ENCODE measurements around the gene CAMK1G.

CAMK1G gene

DNA sequence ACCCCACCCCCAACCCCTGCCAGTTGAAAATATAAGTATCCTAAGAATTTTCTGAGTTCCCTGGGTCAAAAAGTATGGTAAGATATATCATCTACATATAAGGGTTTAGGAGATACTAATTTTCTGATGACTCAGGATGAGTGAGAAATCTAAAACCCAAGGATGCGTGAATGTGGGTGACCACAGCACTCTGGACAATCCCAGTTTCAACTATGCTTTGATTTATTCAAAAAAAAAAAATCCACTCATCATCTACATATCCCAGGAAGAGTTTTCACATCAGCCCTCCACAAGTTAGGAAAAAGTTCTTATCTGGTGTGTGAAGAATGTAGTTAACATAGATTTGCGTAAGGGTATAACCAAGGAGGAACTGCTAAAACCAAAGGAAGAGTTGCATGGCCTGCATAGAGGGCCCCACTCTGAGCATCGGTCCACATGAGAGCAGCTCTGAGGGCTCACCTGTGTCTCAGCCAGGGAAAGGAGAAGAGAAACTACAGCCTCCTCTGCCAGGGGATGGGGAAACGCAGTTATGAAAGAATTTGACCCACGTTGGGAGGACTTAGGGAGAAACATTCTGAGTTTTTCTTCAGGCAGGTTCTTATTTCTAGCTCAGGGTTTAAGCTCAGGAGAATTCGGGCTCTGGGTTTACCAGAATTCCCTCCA lies 50.0 kb downstream of the CAMK1G start:
- ATAC-seq (replicated peaks) = no peak
- Mint-ChIP-seq H3K9me3 (no peaks in the 10 kb centered on the region), H3K4me3 (no peak overlapping the region), H3K27me3 (no peaks in the 10 kb centered on the region), H3K4me1 (ENCODE audit: low read depth in 2 of 2) (no peaks in the 10 kb centered on the region), H3K36me3 (ENCODE audit: insufficient read depth) (no peaks in the 10 kb centered on the region), H3K27ac (peak overlapping the region in 1 of 2 donors; percentile 60)
- DNase-seq = no peak

DNA sequence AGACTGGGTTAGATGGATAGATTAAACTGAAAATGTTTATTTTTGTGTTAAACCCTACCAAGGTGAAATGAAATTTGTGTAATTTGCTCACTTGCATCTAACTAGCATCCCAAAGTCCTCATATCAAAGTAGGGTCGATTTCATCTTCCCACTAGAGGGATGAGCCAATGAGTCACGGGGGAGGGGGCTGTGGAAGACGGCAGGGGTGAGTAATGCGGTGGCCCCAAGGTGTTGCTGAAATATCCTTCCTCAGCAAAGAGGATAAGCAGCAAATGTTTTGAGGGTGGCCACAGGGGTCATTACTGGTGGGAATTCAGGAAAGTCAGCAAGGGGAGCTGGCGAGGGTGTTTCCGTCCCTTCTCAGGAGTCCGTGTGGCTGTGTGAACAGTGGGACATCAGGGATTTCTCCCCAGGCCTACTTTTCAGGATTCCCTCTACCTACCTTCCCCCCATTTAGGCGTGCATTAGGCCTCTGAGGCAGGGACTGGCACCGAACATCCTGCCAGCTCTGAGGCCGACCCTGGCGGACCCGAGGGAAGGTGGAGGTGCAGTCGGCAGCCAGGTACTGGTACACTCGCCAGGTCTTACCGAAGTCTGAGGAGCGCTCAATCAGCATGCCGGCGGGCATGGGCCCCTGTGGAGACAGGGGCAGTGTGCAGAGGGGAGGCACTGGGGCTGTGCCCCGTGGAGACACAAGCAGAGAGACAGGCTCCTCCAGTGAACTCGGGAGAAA lies 50.7 kb downstream of the CAMK1G start:
- Mint-ChIP-seq H3K36me3 (ENCODE audit: insufficient read depth) (no peaks in the 10 kb centered on the region), H3K4me3 (no peak overlapping the region), H3K9me3 (no peaks in the 10 kb centered on the region), H3K27ac (peak overlapping the region in 1 of 2 donors; percentile 60), H3K27me3 (no peaks in the 10 kb centered on the region), H3K4me1 (ENCODE audit: low read depth in 2 of 2) (no peaks in the 10 kb centered on the region)
- ATAC-seq (replicated peaks) (no peak), DNase-seq (no peak)

DNA sequence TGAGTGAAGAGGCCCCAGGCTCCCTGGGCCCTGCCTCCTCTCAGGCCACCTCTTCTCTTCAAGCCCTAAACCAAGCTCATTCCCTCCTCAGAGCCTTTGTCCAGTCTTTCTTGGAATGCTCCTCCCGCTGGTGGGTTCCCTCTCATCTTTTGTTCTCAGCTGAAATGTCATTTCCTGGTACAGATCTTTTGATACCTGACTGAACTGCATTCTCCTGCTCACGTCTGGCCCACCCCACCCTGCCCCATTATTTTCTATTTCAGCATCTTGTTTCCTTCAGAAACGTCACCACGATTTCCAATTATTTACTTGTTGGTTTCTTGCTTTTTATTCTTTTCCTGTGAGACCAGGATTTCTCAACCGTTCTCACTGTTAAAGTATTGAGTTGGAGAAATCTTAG lies 52.3 kb downstream of the CAMK1G start:
- H3K4me1 Mint-ChIP-seq (ENCODE audit: low read depth in 2 of 2) = no peaks in the 10 kb centered on the region
- H3K27ac Mint-ChIP-seq = no peak overlapping the region
- no peaks in the 10 kb centered on the region for H3K9me3 Mint-ChIP-seq
- ATAC-seq (replicated peaks) = no peak
- no peak overlapping the region for H3K4me3 Mint-ChIP-seq
- H3K27me3 Mint-ChIP-seq = no peaks in the 10 kb centered on the region
- no peaks in the 10 kb centered on the region for H3K36me3 Mint-ChIP-seq (ENCODE audit: insufficient read depth)
- no peak for DNase-seq

DNA sequence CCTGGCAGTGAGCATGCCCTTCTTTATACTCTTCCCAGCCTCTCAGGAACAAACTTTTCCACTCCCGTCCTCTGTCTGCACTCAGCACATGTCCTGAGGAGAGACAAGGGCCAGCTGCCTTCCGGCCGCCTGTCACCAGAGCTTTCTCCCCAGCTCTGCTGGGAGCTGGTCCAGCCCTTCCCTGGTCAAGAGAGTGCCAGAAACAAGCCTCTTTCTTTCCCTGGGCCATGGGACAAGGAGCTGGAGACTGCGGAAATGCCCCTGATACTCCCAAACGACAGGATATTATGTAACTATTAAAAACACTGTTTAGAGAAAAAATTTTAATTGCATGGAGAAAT lies 58.3 kb downstream of the CAMK1G start:
- Mint-ChIP-seq H3K27ac (no peak overlapping the region), H3K4me3 (no peak overlapping the region), H3K36me3 (ENCODE audit: insufficient read depth) (no peaks in the 10 kb centered on the region), H3K27me3 (no peaks in the 10 kb centered on the region), H3K9me3 (no peaks in the 10 kb centered on the region), H3K4me1 (ENCODE audit: low read depth in 2 of 2) (no peaks in the 10 kb centered on the region)
- DNase-seq = no peak
- no peak for ATAC-seq (replicated peaks)

DNA sequence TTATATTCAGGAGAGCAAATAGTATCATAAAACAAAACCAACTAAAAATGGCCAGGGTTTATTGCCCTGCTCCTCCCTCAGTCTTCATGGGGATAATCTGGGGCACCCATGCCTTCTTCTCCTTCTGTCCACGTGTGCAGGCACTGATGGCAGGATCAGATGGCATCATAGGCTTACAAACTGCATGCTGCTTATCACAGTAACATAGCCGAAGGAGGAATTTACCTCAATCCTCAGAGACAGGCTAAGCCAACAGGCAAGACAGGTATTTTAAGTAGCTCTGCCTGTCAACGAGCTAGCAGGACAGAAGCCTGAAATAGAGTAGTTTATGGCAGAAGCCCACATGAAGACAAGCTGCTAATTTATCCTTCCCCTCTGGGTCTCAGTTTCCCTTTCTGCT lies 59.3 kb downstream of the CAMK1G start:
- DNase-seq = no peak
- Mint-ChIP-seq H3K4me1 (ENCODE audit: low read depth in 2 of 2) (no peaks in the 10 kb centered on the region), H3K4me3 (no peak overlapping the region)

DNA sequence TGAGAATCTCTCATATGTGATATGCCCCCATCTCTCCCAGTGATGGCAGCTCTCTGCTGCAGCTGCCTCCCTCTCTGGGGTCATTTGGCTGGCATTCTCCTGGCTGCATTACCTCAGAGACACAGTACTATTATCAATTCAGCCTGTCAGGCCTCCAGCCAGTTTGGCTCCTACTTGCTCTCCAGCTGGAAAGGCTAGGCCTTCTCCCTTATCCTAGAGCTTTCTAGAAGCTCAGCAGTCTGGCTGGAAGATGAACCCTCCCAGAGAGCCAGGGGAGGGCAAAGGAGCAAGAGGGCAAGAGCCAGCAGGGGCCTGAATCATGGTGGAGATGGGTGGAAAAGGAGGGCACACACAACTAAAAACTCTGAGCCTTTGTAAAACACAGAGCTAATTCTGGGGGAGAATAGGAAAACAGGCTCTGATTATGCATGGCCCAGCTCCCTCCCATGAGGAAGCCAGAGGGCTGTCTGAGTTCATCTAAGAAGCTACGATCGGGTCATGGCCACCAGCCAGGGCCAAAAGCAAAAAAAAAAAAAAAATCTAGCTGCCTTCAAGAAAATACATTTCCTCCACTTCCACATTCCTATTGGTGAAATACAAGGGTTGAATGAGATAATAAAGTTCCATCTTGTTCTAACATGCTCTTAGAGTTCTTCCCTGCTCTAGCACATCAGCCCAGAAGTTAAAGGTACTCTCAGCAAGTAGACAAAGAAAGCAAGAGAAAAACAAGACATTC lies 59.9 kb downstream of the CAMK1G start:
- ATAC-seq (replicated peaks) (no peak), DNase-seq (no peak)
- no peak overlapping the region for H3K27ac Mint-ChIP-seq

More for the DNA sequence above, 59.3 kb downstream of the CAMK1G start:
- no peaks in the 10 kb centered on the region for H3K36me3 Mint-ChIP-seq (ENCODE audit: insufficient read depth)
- no peak for ATAC-seq (replicated peaks)
- no peaks in the 10 kb centered on the region for H3K9me3 Mint-ChIP-seq
- H3K27ac Mint-ChIP-seq = no peak overlapping the region
- H3K27me3 Mint-ChIP-seq = no peaks in the 10 kb centered on the region

DNA sequence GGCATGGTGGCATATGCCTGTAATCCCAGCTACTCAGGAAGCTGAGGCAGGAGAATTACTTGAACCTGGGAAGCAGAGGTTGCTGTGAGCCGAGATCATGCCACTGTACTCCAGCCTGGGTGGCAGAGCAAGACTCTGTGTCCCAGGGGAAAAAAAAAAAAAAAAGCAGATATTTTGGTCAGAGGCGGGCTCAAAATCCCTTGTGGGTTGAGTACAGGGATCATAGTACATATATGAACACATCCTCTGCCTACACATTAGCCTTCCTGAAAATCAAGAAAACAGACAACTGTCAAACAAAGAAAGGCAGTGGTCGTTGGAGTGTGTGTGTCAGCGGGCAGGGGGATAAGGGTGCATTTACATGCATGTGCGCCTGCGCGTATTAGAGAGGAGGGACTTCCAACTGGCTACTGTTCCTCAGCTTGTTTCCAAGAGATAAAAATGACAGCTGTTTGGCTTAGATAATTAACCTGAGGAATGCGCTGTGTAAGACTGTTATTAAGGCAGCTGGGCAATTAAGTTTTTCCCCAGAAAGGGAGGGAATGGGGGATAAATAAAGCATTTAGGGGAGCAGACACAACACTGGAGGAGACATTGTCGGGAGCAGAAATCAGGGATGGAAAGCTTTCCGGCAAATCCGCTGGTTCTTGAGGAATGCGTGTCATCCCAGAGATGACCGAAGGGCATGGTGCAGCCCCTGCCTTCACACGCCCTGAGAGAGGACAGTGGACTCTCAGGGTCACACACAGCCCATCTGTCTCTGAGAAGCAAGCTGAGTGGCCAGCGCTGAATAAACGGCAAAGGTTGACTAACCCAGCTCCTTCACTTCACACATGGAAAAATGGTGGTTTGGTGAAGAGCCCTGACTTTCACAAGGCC lies 62.3 kb downstream of the CAMK1G start:
- Mint-ChIP-seq H3K4me1 (ENCODE audit: low read depth in 2 of 2) (peaks cover 0 to 4% of the 10 kb centered on the region in 2 donors), H3K9me3 (no peaks in the 10 kb centered on the region), H3K36me3 (ENCODE audit: insufficient read depth) (no peaks in the 10 kb centered on the region), H3K4me3 (no peak overlapping the region), H3K27me3 (no peaks in the 10 kb centered on the region), H3K27ac (peak overlapping the region in 1 of 2 donors; percentile 9)
- ATAC-seq (replicated peaks) = no peak
- no peak for DNase-seq

More for the DNA sequence above, 59.9 kb downstream of the CAMK1G start:
- H3K4me1 Mint-ChIP-seq (ENCODE audit: low read depth in 2 of 2) = no peaks in the 10 kb centered on the region
- H3K9me3 Mint-ChIP-seq = no peaks in the 10 kb centered on the region
- H3K27me3 Mint-ChIP-seq = no peaks in the 10 kb centered on the region
- H3K36me3 Mint-ChIP-seq (ENCODE audit: insufficient read depth) = no peaks in the 10 kb centered on the region
- no peak overlapping the region for H3K4me3 Mint-ChIP-seq

DNA sequence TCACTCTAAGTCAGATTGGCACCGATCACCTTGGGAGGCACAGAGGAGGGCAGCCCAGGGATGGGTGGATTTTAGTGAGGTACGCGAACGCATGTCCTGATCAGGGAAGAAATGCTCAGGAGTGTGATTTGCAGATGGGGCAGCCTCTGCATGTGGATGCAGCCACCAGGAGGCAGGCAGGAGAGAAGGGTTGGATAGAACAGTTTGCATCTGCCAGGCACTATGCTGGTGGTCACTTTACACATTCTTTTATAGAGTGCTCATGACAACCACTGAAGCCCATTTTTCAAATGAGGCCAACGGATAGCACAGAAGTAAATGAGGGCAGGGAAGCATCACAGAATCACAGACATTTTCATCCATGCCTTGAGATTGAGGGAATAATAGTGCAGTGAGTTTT lies 63.0 kb downstream of the CAMK1G start:
- peak overlapping the region; percentile 9 to 64 for H3K27ac Mint-ChIP-seq
- no peaks in the 10 kb centered on the region for H3K36me3 Mint-ChIP-seq (ENCODE audit: insufficient read depth)
- H3K9me3 Mint-ChIP-seq = no peaks in the 10 kb centered on the region
- no peak overlapping the region for H3K4me3 Mint-ChIP-seq
- DNase-seq (no peak), ATAC-seq (replicated peaks) (no peak)
- H3K27me3 Mint-ChIP-seq = no peaks in the 10 kb centered on the region
- peaks cover 4 to 9% of the 10 kb centered on the region in 2 donors for H3K4me1 Mint-ChIP-seq (ENCODE audit: low read depth in 2 of 2)

DNA sequence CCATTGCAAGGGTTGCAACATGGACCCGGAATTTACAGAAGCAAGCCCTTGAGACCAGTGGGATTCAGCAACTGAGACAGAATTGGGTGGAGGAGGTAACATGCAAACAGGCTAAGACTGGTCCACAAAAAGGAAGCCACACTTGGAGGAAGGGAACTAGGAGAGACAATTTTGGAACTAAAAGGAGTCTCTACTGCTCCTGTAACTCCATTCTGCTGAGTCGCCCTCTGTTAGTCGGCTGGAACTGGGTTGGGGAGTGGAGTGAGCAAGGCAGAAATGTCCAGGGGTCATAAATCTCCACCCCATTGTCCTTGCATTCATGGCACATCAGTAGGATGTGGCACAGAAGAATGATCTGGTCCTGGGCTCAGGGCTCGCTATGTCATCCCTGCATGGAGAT lies 63.6 kb downstream of the CAMK1G start:
- H3K9me3 Mint-ChIP-seq = no peaks in the 10 kb centered on the region
- DNase-seq (no peak), ATAC-seq (replicated peaks) (no peak)
- H3K27me3 Mint-ChIP-seq = no peaks in the 10 kb centered on the region
- H3K27ac Mint-ChIP-seq = peak overlapping the region in 1 of 2 donors; percentile 64
- H3K36me3 Mint-ChIP-seq (ENCODE audit: insufficient read depth) = no peaks in the 10 kb centered on the region
- peaks cover 4 to 13% of the 10 kb centered on the region in 2 donors for H3K4me1 Mint-ChIP-seq (ENCODE audit: low read depth in 2 of 2)
- H3K4me3 Mint-ChIP-seq = no peak overlapping the region

DNA sequence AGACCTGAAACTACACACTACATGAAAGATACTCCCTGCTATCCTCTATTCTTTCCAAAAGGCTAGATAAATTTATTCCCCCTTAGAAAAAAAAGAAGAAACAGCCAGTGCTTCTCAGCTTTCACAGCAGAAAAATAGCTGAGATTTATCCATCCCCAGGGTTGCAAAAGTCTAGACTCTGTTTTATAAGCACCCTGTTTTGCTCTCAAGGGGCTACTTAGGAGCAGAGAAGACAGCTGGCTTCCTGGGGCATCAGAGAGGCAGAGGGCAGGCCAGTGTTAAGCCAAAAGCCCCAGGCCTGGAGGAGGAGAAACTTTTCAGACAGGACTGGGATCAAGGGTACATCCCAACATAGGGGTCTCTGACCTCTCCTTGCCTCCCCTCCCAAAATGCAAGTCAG lies 64.8 kb downstream of the CAMK1G start:
- no peak overlapping the region for H3K4me3 Mint-ChIP-seq
- ATAC-seq (replicated peaks) (no peak), DNase-seq (no peak)
- H3K4me1 Mint-ChIP-seq (ENCODE audit: low read depth in 2 of 2) = peaks cover 4 to 14% of the 10 kb centered on the region in 2 donors
- no peaks in the 10 kb centered on the region for H3K27me3 Mint-ChIP-seq
- H3K27ac Mint-ChIP-seq = no peak overlapping the region
- H3K9me3 Mint-ChIP-seq = no peaks in the 10 kb centered on the region
- no peaks in the 10 kb centered on the region for H3K36me3 Mint-ChIP-seq (ENCODE audit: insufficient read depth)

DNA sequence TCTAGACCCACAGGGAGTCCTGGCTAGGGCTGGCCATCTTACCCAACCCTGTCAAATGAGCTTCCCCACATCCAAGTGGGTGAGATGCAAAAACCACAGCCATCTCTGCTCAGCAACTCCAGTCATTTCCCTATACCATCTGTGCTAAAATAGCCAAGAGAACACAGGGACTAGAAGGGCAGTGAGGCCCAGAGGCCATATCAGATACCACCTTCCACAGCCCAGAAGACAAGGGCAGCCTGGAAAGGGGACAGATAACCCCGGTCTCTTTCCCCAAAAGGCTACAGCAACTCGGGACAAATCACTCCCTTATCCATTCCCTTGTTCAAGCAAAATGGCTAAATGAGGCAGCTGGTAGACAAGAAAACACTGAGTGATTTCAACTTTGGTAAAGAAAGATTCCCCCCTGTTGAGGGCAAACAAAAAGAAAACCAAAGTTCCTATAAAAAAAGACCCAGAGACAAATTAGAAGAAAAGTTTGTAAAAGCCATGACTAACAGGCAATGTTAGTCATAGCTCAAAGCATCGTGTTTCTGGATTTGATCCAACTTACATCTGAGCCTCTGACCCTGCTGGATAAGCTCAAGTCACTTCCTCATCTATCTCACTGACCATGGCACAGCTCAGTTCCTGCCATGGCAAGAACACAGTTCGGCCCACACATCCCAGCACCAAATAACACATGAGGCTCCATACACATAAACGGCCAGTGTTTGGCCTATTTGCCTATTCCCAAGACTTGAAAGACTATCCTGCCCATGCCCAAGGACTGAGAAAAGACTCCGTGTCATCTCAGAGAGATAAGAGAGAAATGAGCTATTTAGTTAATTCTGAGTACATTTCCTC lies 65.6 kb downstream of the CAMK1G start:
- Mint-ChIP-seq H3K36me3 (ENCODE audit: insufficient read depth) (no peaks in the 10 kb centered on the region), H3K4me3 (no peak overlapping the region), H3K27ac (peak overlapping the region in 1 of 2 donors; percentile 42), H3K4me1 (ENCODE audit: low read depth in 2 of 2) (peaks cover 4 to 14% of the 10 kb centered on the region in 2 donors), H3K27me3 (no peaks in the 10 kb centered on the region), H3K9me3 (no peaks in the 10 kb centered on the region)
- ATAC-seq (replicated peaks) (no peak), DNase-seq (no peak)

DNA sequence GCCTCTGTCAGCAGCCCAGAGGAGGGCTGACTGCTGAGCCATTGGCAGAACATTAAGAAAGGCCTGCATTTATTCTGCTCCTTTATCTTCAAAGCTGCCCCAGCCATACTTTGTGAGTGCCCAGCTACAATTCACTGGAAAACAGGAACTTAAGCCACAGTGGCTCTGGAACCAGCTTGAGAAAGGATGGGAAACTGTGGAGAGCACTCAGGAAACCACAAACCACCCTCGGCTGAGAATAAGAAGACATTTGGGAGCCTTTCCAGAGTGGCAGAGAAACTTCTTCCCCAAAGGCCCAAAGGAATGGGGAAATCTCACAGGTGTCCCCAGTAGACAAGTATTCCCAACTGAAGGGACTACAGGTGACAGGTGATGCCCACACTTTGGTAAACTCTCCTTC lies 66.9 kb downstream of the CAMK1G start:
- H3K4me3 Mint-ChIP-seq = no peak overlapping the region
- peaks cover 4 to 14% of the 10 kb centered on the region in 2 donors for H3K4me1 Mint-ChIP-seq (ENCODE audit: low read depth in 2 of 2)
- no peak for DNase-seq
- no peaks in the 10 kb centered on the region for H3K9me3 Mint-ChIP-seq
- peak overlapping the region in 1 of 2 donors; percentile 20 for H3K27ac Mint-ChIP-seq
- no peaks in the 10 kb centered on the region for H3K27me3 Mint-ChIP-seq
- no peak for ATAC-seq (replicated peaks)
- no peaks in the 10 kb centered on the region for H3K36me3 Mint-ChIP-seq (ENCODE audit: insufficient read depth)
